GM21390 (cell line): Measurements from ENCODE around the gene ZBTB1.
"Not testable (repeated sequence)": the region's sequence is repeated elsewhere in the genome, so short reads cannot be mapped to it uniquely, and the experiment has no call there.

Source experiments
- ATAC-seq: cut with Tn5 transposase; IDR thresholded peaks from one replicate; pipeline ENCODE4 v1.9.1; 2021; ENCODE audit not compliant: unreplicated experiment

Gene ZBTB1

DNA sequence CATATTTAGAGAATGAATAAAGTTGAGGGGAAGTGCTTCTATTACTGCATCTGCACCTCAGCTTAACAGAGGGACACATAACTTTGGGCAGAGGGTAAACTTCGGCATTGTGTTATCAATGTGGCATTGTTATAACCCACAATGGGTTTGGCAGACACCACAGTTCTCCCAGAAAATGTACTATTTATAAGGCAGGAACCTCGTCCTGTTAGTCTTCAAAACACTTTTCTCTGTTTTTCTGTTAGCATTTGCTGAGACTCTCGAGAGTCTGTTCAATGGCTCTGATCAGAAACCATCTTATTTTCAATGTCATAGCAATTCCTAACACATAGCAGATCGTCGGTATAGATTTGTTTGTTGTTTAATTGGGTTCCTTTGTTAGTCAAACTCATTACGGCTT is 59.1 kb downstream of the ZBTB1 start:
- ATAC-seq = no peak

GRCh38 chr14:64566651-64567122 is 62.1 kb downstream of the ZBTB1 start:
- no peak for ATAC-seq

- no peak for ATAC-seq
These were observed 64.6 kb downstream of the ZBTB1 start for GRCh38 chr14:64569138-64569631.

GRCh38 chr14:64569646-64570045 is 65.1 kb downstream of the ZBTB1 start:
- ATAC-seq = not testable (repeated sequence)

DNA sequence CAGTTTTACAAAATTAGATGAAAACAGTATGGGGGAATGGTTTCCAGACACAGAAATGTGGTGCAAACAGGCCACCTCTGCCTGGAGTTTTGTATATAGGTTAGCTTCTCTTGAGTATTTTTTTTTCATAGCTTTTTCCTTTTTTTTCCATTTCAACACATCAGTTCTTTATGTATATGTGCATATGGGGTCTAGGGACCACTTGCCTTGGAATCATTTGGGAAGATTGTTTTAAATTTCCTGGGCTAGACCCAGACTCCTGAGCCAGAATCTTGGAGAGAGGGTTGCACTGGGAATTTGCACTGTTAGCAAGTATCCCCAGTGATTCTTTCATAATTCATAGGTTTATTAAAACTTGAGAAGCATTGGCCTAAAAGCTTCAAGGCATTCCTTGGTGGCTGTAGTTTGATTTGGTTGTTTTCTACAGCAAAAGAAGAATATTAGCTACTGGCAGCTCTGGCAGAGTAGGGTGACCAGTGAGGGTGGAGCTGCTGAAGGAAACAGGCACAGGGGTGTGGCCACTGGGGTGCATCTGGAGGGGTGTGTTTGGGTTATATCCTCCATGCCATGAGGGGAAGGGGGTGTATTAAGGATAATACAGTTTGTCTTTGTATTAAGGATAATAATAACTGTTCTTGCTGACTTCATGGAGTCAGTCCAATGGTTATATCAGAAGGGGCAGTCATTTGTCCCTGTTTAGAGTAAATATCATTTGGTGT is 68.0 kb downstream of the ZBTB1 start:
- no peak for ATAC-seq

- ATAC-seq = no peak
These were observed 68.5 kb downstream of the ZBTB1 start for GRCh38 chr14:64573109-64573508.
